ENCODE measurements around the gene SFI1.

Gene SFI1

DNA sequence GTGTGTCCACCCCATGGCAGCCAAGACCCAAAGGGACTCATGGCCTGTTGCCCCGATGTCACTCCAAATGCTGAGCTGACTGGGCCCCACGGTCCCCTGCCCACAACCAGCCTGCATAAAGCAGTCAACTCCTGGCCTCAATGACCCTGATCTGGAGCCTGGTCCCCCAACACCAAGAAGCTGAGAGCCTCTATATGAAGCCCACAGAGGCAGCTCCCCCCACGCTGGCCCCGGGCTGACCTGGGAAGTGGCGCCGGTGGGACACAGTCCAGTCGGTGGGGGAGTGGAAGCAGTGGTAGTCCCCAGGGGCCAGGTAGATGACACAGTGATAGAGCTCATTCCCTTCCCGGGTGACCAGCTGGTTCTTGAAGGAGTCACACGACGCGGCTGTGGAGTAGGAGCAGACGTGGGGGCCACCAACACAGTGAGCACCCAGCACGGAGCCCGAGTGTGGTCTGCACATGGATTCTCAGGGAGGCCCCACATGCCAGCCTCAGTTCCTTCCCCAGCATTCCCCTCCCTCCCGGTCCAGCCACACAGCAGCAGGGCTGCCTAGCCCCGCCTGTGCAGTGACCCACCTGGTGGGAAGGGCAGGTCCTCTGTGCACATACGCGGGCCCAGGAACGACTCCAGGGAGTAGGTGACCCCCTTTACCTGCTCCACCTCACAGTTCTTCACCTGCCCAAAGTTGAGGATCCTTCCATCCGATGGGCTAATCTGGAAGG, 124.6 kb downstream of the SFI1 start:
- no peak for DNase-seq

DNA sequence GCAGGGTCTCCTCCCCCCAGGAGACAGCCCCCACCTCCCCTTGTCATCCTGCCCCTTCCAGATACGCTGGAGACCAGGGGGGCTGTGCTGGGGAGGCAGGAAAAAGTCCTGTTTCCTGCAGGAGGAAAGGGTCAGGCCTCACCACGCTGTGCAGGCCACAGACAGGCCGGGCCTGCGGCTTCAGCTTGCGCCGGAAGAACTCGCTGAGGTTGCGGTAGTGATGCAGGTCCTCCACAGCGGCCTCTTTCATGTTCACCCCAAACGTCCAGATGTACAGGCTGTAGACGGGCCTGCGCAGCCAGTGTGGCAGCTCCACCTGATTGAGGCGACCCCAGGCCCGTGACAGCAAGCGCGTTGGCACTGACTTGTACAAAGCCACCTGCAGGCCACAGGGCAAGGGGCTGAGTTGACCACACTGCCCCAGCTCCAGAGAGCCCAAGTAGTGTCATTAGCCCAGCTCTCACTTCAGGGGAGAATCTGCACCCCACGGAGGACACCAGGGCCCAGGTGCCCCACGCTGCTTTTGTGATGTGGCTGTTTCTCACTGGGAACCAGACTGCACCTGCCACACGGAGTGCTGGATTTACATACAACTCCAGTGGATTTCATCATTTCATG, 125.3 kb downstream of the SFI1 start:
- DNase-seq, result no peak

DNA sequence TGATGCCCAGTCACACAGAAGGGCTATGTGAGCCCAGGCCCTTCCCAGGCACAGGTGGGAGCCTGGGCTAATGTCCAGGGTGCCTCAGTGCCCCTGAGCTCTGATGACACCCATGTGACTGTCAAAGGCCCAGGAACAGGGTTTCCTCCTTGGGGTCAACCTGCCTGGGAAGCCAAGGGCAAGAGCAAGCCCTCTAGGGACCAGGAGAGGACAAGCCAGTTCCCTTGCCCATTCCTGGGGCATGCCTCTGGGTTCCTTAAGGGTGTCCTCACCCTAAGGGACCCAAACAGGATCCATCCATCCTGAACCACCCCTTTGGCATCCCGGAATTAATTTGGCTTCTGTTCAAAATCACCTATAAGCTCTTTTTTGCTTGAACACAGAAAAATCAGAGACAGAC, 126.6 kb downstream of the SFI1 start:
- DNase-seq, result no peak

DNA sequence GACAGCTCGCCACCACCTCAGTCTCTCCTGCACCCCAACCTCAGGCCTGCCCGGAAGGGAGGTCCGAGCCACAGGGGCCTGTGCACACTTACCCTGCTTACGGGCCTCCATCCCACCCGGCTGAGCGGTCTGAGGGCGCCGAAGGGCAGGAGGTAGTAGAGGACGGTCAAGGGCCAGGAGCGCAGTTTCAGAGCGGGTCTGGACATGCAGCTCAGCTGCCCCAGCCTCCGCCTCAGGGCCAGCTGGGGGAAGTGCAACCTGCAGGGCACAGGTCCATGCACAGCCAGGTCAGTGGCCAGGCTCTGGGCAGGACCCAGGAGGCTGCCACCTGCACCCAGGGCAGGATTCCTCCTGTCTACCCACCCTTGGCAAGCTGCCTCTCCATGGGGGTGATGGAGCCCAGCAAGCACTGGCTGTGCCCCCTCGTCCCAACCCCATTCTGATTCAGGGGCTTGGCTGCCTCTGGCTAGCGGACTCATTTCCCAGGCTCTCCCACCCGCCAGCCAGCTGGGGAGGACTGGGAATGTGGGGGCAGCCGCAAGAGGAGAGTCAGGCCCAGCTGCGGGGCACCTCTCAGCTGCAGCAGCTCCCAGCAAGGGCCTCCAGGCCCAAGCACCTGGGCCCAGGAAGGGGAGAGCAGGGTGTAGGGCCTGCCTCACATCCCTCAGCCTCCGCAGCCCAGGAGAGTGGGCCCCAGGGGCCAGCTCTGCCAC, 127.4 kb downstream of the SFI1 start:
- no peak for DNase-seq

DNA sequence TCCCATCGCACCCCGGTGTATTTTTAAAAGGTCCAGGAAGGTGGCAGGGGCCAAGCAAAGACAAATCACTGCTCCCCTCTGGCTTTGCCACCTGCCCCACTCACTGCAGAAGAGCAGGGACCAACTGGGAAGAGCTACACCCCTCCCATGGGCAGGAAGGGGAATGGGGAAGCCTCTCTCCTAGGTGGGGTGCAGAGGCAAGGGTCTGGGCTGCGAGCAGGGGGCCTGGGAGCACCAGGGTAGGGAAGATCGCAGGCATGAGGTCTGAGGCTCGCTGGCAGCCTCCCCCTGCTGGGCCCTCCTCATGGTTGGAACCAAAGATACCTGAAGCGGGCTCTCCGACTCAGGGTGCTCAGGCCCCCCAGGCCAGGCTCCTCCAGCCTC, 128.9 kb downstream of the SFI1 start:
- DNase-seq, result no peak

DNA sequence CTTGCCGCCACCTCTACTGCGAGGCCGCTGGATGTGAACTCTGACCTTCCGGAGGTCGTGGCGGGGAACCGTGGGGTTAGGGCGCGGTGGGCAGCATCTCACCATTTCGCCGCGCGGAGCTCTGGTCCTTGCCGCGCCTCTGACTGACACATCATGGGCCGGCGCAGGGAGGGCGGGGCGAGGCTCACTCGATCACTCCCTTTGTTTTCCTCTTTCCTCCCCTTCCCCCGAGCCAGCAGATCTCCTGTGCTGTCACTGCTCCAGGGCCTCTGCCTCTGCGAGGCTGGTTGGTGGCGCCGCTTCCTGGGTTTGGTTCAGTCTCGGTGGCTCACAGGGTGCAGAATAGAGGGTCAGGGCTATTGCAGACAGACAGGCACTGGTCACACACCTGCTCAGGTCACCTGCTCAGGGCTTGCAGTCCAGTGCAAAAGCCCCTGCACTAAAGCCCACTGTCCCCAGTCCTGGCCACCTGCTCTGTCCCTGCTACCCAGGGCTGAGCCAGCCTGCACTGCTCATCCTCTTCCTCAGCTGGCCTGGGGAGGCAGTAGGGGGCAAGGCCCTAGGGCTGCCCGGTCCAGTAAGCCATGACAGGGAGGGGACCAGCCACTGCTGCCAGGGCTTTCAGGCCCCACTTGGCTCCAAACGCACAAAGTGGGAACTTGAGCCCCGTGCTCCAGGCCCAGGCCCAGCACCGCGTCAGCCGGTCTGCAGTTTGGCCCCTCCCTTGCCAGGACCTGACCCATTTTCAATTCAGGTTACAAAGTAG, 129.5 kb downstream of the SFI1 start:
- no peak for DNase-seq

DNA sequence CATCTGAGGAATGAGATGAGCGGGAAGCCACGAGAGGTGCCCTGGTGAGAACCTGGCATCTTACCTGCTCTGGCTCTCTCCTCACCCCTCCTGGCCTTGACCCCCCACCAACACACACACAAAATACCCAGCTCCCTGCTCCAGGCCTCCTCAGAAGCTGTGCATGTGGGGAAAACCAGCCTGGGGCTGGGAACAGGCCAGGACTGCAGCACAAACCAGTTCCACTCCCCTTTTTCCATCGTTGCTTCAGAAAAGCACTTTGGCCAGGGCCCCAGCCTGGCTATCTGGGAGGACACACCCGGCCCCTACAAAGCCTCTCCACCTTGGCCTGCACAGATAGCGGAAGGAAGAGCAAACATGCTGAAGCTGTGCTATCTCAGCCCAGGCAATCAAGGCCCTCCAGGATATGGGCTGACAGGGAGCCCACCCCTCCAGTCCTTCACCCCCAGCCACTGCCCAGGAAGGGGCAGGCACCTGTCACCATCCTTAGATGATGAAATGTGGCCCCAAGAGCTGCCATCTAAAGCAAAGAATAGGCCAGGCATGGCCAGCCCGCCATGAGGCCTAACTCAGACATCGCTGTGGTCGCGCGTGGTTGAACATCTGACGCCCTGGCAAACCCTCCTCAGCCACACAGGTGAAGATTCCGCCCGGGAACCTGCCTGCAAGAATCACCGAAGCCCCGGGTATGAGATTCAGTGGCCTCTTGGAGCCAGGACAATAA, 130.3 kb downstream of the SFI1 start:
- DNase-seq, result no peak

DNA sequence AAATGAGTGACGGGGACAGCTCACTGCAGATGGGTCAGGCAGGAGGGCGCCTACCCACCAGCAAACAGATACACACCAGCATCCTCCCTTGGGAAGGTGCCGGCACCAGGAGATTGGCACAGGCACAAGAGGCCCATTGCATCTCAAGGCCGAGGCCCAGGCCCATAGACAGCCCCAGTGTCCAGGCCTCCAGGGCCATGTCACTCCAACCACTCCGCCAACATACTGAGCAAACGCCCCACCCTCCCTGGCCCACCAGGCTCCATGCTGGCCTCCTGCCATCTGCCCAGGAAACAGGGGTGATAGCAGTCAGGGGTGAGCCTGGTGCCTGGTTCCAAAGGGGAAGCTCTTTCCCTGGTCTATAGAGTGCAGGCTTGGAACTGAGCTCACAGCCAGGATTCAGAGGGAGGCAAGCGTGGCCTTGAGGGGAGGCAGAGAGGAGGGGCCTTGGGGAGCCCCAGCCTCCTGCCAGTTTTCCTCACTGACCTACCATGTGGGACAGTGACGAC, 130.9 kb downstream of the SFI1 start:
- DNase-seq, result no peak

DNA sequence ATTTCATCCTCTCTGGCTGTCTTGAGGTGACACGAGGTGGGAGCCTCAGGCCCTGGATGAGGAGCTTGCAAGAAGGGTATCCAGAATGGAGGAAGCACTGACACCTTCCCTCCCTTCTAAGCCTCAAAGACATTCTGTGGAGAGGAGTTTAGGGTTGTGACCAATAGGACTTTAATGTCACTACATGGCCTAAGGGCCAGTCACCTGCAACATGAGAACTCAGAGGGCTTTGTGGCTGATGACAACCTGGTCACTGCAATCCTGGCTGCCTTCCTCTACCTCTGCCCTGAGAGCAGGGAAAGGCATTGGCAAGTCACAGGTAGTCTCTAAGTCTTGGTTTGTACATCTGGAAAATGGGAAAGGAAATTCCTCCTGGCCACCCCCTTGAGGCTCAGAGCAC, 132.0 kb downstream of the SFI1 start:
- no peak for DNase-seq

DNA sequence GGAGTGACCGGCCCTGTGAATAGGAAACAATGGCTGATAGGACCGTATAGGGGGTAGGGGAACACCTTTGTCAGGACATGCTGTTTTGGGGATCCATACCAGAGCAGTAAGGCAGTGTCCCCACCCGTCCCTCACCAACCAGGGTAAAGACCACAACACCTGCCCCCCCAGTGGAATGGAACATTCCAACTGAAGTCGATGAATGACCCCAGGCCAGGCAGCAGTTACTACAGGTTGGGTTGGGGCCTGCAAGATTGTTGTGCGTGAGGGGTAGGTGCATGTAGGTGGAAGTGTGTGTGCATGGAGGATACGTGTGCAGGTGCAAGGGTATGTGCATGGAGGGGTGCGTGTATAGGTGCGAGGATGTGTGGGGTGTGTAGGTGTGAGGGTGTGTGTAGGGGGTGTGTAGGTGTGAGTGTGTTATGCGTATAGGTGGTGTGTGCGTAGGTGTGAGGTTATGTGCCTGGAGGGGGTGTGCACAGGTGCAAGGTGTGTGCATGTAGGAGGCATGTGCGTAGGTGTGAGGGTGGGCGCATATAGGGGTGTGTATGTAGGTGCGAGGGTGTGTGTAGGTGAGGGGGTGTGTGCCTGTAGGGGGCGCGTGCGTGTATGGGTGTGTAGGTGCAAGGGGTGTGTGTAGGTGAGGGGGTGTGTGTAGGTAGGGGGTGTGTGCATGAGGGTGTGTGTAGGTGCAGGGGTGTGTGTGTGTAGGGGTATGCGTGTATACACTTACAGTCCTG, 132.8 kb downstream of the SFI1 start:
- DNase-seq, result no peak

DNA sequence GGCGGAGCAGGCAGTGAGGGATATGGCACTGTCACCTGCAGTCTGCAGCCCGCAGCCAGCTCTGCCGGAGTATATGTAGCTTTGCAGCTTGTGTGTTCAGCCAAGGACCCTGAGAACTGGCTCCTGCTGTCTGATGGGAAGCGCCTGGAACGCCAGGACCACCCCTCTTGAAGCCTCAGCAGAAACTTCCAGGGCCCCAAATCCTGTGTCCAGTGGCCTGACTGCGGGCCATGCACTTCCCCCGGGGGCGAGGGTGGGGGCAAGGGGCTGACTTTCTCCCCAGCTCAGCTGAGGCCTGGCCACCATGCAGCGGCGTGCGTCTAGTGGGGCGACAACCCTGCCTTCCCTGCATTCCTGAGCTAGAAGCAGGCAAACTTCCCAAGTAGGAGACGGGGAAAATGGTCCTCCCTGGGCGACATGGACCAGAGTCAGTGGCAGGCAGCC, 133.4 kb downstream of the SFI1 start:
- no peak for DNase-seq

DNA sequence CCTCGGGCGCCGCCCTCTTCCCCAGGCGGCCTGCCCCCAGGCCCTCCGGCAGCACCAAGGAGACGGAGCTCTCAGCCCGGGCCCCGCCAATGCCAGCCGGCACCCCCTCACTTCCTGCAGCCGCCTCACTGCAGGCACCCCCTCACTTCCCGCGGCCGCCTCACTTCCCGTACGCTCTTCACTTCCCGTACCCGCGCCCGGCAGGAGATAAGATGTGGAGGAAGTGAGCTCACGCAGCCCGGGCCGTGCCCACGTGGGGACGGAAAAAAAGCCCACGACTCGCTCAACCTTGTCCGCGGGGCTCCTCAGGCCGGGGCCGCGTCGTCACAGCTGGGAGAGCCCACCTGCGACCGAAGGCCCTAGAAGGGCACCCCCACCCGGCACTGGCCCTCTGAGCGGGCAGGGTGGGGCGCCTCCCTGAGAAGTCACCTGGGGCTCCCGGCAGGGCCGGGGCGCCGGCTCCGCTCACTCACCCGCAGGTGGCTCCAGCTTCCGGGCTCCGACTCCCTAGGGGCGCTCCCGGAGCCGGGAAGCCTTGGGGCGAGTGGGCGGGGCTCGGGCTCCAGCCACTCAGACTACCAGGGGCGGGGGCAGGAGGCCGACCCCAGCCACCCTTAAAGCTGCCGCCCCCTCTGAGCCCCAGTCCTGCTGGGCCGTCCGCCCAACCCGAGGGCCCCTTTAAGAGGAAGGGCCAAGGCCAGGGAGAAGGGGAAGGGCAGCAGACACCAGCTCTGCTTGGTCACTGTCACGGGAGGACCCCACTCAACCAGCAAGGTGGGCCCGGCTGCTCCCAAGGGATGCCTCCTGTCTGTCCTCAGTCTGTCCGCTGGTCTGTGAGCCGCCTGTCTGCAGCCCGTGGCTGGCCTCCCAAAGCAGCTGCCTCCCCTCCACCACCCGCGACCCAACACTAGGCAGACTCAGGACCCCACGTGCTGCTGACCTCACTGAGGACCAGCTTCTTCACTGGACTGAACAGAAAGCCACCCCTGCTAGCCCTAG, 134.3 kb downstream of the SFI1 start:
- peak; percentile 70 to 77 for DNase-seq

DNA sequence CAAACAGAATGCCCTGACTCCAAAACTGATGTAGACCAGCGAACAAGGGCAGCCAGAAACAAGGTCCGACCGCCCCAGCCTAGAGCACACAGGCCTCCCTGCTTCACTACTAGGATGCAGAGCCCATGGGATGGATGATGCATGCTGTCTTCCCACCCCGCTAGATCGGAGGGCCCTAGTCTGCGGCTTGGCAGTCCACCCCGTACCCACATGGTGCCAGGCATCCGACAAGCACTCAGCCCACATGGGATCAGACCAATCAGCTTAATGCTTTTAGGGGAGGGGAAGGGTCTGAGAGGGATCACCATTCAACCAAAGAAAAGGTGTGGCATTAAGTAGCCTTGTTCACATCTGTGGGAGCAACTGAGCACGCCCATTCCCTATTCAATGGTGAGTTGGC, 135.1 kb downstream of the SFI1 start:
- no peak for DNase-seq

DNA sequence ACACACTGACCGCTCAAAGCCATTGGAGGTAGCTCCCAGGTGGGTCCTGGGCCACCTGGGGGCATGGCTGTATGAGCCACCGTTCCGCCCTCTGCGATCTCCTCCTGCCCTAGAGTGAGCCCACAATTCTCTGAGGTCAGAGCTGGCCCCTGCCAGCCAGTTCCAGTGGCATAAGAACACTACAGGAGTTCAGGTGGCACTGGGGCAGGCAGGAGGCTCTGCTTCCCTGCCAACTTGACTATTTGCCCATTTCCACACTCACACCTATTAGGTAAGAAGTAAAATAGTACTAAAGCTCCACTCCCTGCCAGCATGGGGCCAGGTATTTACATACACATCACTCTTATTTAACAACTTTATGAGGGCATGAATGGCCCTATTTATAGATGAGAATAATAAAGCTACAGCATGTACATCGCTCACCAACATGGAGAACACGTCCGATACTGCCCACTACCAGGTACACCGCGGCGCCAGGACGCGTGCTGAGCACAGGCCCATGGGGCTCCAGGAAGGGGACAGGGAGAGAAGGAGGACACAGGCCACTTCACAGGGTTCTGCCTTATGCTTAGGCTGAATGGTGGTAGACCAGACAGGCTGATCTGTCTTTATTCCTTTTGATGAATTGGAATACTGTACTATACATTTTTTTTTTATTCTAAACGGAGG, 139.4 kb downstream of the SFI1 start:
- DNase-seq, result no peak

DNA sequence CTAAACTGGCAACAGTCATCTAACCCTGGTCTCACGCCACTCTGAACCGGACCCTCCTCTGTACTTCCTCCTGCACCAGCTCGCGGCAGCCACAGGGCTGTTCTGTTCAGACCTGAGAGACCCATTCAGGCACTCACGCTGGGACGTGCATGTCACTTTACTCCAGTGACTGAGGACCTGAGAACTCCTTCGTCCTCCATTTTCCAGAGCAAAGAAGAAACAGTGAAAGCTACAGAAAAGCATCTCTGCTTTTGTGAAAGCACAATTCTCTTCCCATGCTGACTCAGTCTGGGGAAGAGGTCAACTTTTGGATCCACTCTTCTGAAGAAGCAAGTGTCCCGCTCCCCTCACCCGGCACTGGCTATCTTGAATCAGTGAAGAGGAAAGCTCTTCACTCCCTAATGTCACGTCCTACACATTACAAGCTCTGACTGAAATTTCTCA, 141.1 kb downstream of the SFI1 start:
- DNase-seq, result no peak

DNA sequence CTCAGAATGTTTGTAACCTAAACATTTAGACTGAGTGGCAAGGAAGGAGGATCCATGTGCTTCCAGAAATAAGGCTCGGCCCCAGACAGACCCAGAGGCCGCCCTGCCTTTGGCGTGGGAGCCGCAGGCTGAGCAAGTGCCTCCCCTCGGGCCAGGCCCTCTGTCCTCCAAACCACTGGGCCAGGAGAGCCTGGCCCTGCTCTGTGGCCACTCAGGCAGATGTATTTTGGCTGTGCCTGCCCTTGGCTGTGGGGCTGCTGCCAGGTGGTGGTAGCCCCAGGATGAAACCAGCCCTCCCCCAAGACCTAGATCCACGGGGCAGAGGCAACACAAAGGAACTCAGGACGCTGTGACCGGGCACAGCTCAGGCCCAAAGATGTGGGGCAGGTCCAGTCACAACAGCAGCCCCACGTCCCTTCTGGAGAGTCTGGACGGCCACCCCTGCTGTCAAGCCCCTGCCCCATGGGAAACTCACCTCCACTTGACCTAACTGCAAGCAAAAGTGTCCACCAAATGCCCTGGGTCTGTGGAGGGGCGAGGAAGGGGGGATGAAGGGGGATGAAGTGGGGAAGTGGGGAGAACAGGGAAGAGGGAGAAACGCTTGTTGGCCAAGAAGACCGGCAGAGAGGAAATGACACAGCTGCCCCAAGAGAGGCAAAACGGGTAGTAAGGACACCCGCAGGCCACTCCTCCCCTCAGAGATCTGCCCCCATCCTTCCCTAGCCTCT, 141.7 kb downstream of the SFI1 start:
- DNase-seq, result no peak

DNA sequence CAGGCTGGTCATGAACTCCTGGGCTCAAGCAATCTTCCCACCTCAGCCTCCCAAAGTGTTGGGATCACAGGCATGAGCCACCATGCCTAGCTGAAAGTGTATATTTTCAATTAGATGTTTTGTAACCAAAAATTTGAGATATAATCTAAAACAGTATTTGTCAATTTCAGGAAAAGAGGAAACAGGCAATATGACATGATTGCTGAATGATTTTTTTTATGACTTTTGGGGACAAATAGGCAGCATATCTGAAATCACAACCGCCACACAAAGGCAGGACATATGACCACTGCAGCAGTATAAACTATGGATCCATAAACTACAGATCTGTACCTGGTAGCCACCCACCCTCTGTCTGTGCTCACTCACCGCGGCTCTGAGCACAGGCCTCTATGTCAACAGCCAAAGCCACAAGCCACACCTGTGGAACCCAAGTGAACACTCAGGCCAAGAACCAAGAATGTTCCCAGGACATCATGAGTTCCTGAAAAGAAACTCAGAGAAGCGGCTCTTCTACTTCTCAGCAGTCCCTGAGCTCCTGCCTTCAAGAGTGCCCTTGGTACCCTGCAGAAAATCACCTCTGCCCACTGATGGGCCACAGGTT, 143.2 kb downstream of the SFI1 start:
- DNase-seq, result no peak

DNA sequence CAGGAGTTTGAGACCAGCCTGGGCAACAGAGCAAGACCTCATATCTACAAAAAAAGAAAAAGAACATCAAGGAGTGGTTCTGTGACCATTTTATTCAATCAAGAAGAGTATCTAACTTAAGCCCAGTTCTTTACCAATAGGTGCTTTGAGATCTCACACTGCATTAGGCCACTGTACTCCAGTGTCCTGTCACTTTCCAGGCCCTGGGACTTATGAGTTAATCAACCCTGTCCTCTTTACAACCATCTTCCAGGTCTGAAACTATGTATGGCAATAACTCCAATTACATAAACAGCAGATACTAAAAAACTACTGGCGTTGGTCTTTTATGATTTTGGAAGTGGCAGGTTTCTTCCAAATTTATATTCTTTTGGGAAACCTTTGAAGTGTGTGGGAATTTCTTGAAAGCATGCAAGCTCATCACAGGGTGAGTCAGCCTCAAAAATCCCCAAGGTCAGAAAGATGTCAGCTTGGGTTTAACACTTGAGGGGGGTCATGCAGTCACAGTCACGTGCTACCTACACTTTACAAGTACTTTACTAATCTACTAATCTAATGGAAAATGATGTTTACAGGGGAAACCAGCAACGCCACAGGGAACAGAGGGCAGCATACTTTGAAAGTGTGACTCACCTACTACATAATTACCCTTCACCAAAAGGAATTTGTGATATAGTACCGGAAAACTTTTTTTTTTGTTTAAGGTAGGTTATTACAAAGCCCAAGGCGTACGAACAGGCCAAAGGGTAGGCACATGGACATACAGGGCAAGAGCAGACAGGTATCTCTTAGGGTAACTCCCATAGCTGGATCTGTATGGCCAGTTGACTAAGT, 150.1 kb downstream of the SFI1 start:
- no peak for DNase-seq
